H9 (cell line): ENCODE data around the gene CRABP2. TPM values are rescaled to one million over a fixed set of nuclear protein-coding genes. Genes with fewer than 3 reads are reported as not detected.

Experiments
- DNase-seq: peaks from one replicate; pipeline ENCODE4 v3.0.0-alpha.2; 2017
- H2AFZ ChIP-seq: one replicate; pipeline ENCODE4 v1.6.1; 2013; ENCODE audit warnings: mild to moderate bottlenecking, low read length, control low read depth, moderate library complexity
- H2AK5ac ChIP-seq: 2 replicates; pipeline ENCODE4 v1.6.1; 2013; ENCODE audit warnings: low read length, control low read depth, mixed read lengths; ENCODE audit not compliant: insufficient read length
- H2BK120ac ChIP-seq: one replicate; pipeline ENCODE4 v1.6.1; 2013; ENCODE audit warnings: low read depth, mild to moderate bottlenecking, low read length, control low read depth, inconsistent platforms; ENCODE audit not compliant: poor library complexity, severe bottlenecking
- H2BK12ac ChIP-seq: 2 replicates; pipeline ENCODE4 v1.6.1; 2013; ENCODE audit warnings: low read length, control low read depth, mixed read lengths, low read depth; ENCODE audit not compliant: insufficient read length
- H2BK15ac ChIP-seq: 2 replicates; pipeline ENCODE4 v1.6.1; 2013; ENCODE audit warnings: low read depth, low read length, control low read depth
- H2BK20ac ChIP-seq: one replicate; pipeline ENCODE4 v1.6.1; 2013; ENCODE audit warnings: low read depth, mild to moderate bottlenecking, low read length, control low read depth, inconsistent platforms; ENCODE audit not compliant: poor library complexity, severe bottlenecking
- H2BK5ac ChIP-seq: 2 replicates; pipeline ENCODE4 v1.6.1; 2013; ENCODE audit warnings: low read length, control low read depth, mixed read lengths; ENCODE audit not compliant: insufficient read length
- H3K14ac ChIP-seq: 2 replicates; pipeline ENCODE4 v1.6.1; 2013; ENCODE audit warnings: low read length, control low read depth; ENCODE audit not compliant: insufficient read depth
- H3K18ac ChIP-seq: 2 replicates; pipeline ENCODE4 v1.6.1; 2013; ENCODE audit warnings: low read depth, mild to moderate bottlenecking, mixed read lengths, low read length, control low read depth; ENCODE audit not compliant: insufficient read length
- H3K23ac ChIP-seq: 2 replicates; pipeline ENCODE4 v1.6.1; 2013; ENCODE audit warnings: low read length, control low read depth, mixed read lengths, low read depth; ENCODE audit not compliant: insufficient read length
- H3K23me2 ChIP-seq: 2 replicates; pipeline ENCODE4 v1.6.1; 2013; ENCODE audit warnings: low read depth, mild to moderate bottlenecking, mixed read lengths, low read length, control low read depth; ENCODE audit not compliant: insufficient read length, poor library complexity, severe bottlenecking
- H3K27ac ChIP-seq: 2 replicates; pipeline ENCODE4 v1.5.1; 2013; ENCODE audit warnings: low read length, control low read depth, mixed read lengths, low read depth; ENCODE audit not compliant: insufficient read length
- H3K27me3 ChIP-seq: 2 replicates; pipeline ENCODE4 v1.6.1; 2013; ENCODE audit warnings: low read length, control low read depth, inconsistent platforms; ENCODE audit not compliant: insufficient read depth
- H3K4ac ChIP-seq: 2 replicates; pipeline ENCODE4 v1.6.1; 2013; ENCODE audit warnings: low read depth, mild to moderate bottlenecking, control low read depth, inconsistent platforms, low read length, moderate library complexity
- H3K4me1 ChIP-seq: 2 replicates; pipeline ENCODE4 v1.6.1; 2013; ENCODE audit warnings: low read length, control low read depth, inconsistent platforms; ENCODE audit not compliant: insufficient read depth
- H3K4me2 ChIP-seq: 2 replicates; pipeline ENCODE4 v1.6.1; 2013; ENCODE audit warnings: low read length, control low read depth, mixed read lengths; ENCODE audit not compliant: insufficient read length, insufficient read depth
- H3K56ac ChIP-seq: 2 replicates; pipeline ENCODE4 v1.6.1; 2013; ENCODE audit warnings: low read depth, mild to moderate bottlenecking, mixed read lengths, low read length, control low read depth; ENCODE audit not compliant: insufficient read length
- H3K79me1 ChIP-seq: 2 replicates; pipeline ENCODE4 v1.6.1; 2013; ENCODE audit warnings: low read depth, mild to moderate bottlenecking, moderate library complexity, low read length, control low read depth, inconsistent platforms; ENCODE audit not compliant: insufficient read depth, poor library complexity, severe bottlenecking
- H3K79me2 ChIP-seq: 2 replicates; pipeline ENCODE4 v1.6.1; 2013; ENCODE audit warnings: low read length, control low read depth, inconsistent platforms; ENCODE audit not compliant: insufficient read depth
- H3K9ac ChIP-seq: 2 replicates; pipeline ENCODE4 v1.6.1; 2013; ENCODE audit warnings: low read length, control low read depth, mixed read lengths; ENCODE audit not compliant: insufficient read length; ENCODE audit errors: extremely low read depth
- H3K9me3 ChIP-seq: one replicate; pipeline ENCODE4 v1.6.1; 2013; ENCODE audit warnings: low read depth, low read length, inconsistent platforms; ENCODE audit not compliant: control insufficient read depth
- H3T11ph ChIP-seq: one replicate; pipeline ENCODE4 v1.6.1; 2013; ENCODE audit warnings: mild to moderate bottlenecking, low read length, control low read depth, inconsistent platforms
- H4K20me1 ChIP-seq: one replicate; pipeline ENCODE4 v1.6.1; 2013; ENCODE audit not compliant: control insufficient read depth, insufficient read length, insufficient read depth
- H4K5ac ChIP-seq: 2 replicates; pipeline ENCODE4 v1.6.1; 2013; ENCODE audit warnings: low read depth, mild to moderate bottlenecking, mixed read lengths, low read length, control low read depth; ENCODE audit not compliant: insufficient read length
- H4K8ac ChIP-seq: replicated peaks from 2 replicates; pipeline ENCODE4 v1.6.1; 2013; ENCODE audit warnings: low read length, control low read depth, mixed read lengths, low read depth; ENCODE audit not compliant: insufficient read length
- H4K91ac ChIP-seq: 2 replicates; pipeline ENCODE4 v1.6.1; 2013; ENCODE audit warnings: low read depth, mild to moderate bottlenecking, moderate library complexity, mixed read lengths, low read length, control low read depth; ENCODE audit not compliant: insufficient read length
- H3K27ac Mint-ChIP-seq, 3 experiments: 2 replicates in 2 of 3; 3 replicates in 1 of 3; pipeline ENCODE4 v1.8.0; 2020 to 2021; ENCODE audit warnings: mixed read lengths in 3 of 3, mild to moderate bottlenecking in 1 of 3, moderate library complexity in 1 of 3
- H3K27me3 Mint-ChIP-seq: 2 replicates; pipeline ENCODE4 v1.8.0; 2021; ENCODE audit warnings: low read depth, mild to moderate bottlenecking, moderate library complexity, mixed read lengths
- H3K36me3 Mint-ChIP-seq, 3 experiments: 2 replicates in 2 of 3; 3 replicates in 1 of 3; pipeline ENCODE4 v1.8.0; 2020 to 2021; ENCODE audit warnings: low read depth in 3 of 3, mixed read lengths in 3 of 3; ENCODE audit not compliant: insufficient read depth in 1 of 3
- H3K4me1 Mint-ChIP-seq, 2 experiments: 2 replicates each; pipeline ENCODE4 v1.8.0; 2020; ENCODE audit warnings: mixed read lengths in 2 of 2
- H3K4me3 Mint-ChIP-seq, 2 experiments: 2 replicates in 1 of 2; 3 replicates in 1 of 2; pipeline ENCODE4 v1.8.0; 2020 to 2021; ENCODE audit warnings: mild to moderate bottlenecking in 2 of 2, mixed read lengths in 2 of 2, moderate library complexity in 1 of 2
- H3K9me3 Mint-ChIP-seq, 2 experiments: 2 replicates in 1 of 2; 3 replicates in 1 of 2; pipeline ENCODE4 v1.8.0; 2020; ENCODE audit warnings: mild to moderate bottlenecking in 2 of 2, mixed read lengths in 2 of 2, moderate library complexity in 1 of 2
- WGBS: extraction: QIAGEN DNeasy Blood & Tissue Kit; methylation state at CpG from one replicate; pipeline ENCODE4 v1.1.7; 2013; ENCODE audit warnings: missing lambda C conversion rate, low lambda C conversion rate, mixed read lengths; ENCODE audit not compliant: insufficient read length; ENCODE audit errors: extremely low coverage; 5-methylcytosine and 5-hydroxymethylcytosine counted together
- total RNA-seq: library from RNA; stranded (reverse); gene quantifications from 2 replicates; pipeline ENCODE4 v1.2.1, GENCODE V29; 2021
- TF ChIP-seq, protein P1 (sequence below): fragments of 200-600 bp; sonication (generic); conservative IDR thresholded peaks from 3 replicates; pipeline ENCODE4 v1.8.0; 2021; ENCODE audit warnings: antibody characterized with exemption, mild to moderate bottlenecking

The CRABP2 gene
- total RNA-seq, 1 experiment from 2014 or later, result 184 TPM

GRCh38 chr1:156692441-156692924, 12.9 kb downstream of the CRABP2 start:
- no peak overlapping the region for H2BK12ac ChIP-seq
- H3K36me3 Mint-ChIP-seq, result peaks cover 0 to 6% (median 3%) of the 10 kb centered on the region in 3 experiments; a peak in 4 of 7 replicates
- peaks cover 0 to 5% of the 10 kb centered on the region in 2 experiments; a peak in 1 of 5 replicates for H3K9me3 Mint-ChIP-seq
- H3K9ac ChIP-seq, result no peak overlapping the region
- peaks cover 57 to 69% of the 10 kb centered on the region in 2 experiments for H3K4me1 Mint-ChIP-seq
- no peak overlapping the region for H2BK5ac ChIP-seq
- peaks cover 17% of the 10 kb centered on the region; the same call in 1 of the 2 replicates for H3K4me1 ChIP-seq
- no peak overlapping the region for H3T11ph ChIP-seq
- H3K27me3 ChIP-seq, result no peaks in the 10 kb centered on the region
- peak overlapping the region; percentile 82 to 96 (median 90) for H3K27ac Mint-ChIP-seq
- H3K4me2 ChIP-seq, result peak overlapping the region; percentile 53
- no peak overlapping the region for H3K23ac ChIP-seq
- no peak overlapping the region for H2AK5ac ChIP-seq
- no peak overlapping the region for H2AFZ ChIP-seq
- no CpG with 5 or more reads among the region's 13 CpGs for WGBS
- H3K27ac ChIP-seq, result no peak overlapping the region
- no peak for DNase-seq
- H2BK120ac ChIP-seq, result no peak overlapping the region
- no peak overlapping the region for H3K18ac ChIP-seq
- no peak overlapping the region for H2BK20ac ChIP-seq
- no peak overlapping the region for H4K5ac ChIP-seq
- no peak overlapping the region for H3K4ac ChIP-seq
- no peaks in the 10 kb centered on the region for H3K9me3 ChIP-seq
- peak overlapping the region; percentile 48; the same call in 1 of the 2 replicates for H3K14ac ChIP-seq
- H3K4me3 Mint-ChIP-seq, result peak overlapping the region; percentile 54 to 75
- H4K91ac ChIP-seq, result no peak overlapping the region
- H3K79me1 ChIP-seq, result no peaks in the 10 kb centered on the region
- no peak overlapping the region for H2BK15ac ChIP-seq
- TF ChIP-seq, protein P1, sequence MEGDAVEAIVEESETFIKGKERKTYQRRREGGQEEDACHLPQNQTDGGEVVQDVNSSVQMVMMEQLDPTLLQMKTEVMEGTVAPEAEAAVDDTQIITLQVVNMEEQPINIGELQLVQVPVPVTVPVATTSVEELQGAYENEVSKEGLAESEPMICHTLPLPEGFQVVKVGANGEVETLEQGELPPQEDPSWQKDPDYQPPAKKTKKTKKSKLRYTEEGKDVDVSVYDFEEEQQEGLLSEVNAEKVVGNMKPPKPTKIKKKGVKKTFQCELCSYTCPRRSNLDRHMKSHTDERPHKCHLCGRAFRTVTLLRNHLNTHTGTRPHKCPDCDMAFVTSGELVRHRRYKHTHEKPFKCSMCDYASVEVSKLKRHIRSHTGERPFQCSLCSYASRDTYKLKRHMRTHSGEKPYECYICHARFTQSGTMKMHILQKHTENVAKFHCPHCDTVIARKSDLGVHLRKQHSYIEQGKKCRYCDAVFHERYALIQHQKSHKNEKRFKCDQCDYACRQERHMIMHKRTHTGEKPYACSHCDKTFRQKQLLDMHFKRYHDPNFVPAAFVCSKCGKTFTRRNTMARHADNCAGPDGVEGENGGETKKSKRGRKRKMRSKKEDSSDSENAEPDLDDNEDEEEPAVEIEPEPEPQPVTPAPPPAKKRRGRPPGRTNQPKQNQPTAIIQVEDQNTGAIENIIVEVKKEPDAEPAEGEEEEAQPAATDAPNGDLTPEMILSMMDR, result no peak
- H3K23me2 ChIP-seq, result peaks cover 10% of the 10 kb centered on the region
- H3K79me2 ChIP-seq, result no peaks in the 10 kb centered on the region
- no peak overlapping the region for H4K8ac ChIP-seq
- H4K20me1 ChIP-seq, result no peaks in the 10 kb centered on the region
- H3K27me3 Mint-ChIP-seq, result peaks cover 13% of the 10 kb centered on the region
- no peak overlapping the region for H3K56ac ChIP-seq
